GM18868 (cell line): ENCODE results near the gene POU4F3.
A peak's percentile ranks its signal among the peaks of the same experiment; 100 is the strongest.

Source experiments
- ATAC-seq: cut with Tn5 transposase; IDR thresholded peaks from one replicate; pipeline ENCODE4 v1.9.1; 2021; ENCODE audit warnings: mild to moderate bottlenecking, moderate library complexity; ENCODE audit not compliant: unreplicated experiment

POU4F3 gene

DNA sequence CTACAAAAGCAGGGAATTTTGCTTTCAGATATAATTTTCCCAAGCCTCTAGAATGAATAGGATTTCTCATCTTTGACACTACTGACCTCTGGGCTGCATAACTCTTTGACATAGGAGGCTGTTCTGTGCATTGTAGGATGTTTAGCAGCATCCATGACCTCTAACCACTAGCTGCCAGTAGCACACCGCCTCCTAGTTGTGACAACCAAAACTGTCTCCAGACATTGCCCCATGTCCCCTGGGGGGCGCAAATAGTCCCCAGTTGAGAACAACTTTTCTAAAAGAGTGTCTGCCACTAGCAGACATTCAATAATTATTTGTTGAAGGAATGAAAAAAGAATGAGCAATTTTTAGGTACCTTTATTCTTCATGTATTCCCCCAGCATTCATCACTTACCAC lies 51.8 kb downstream of the POU4F3 start:
- peak; percentile 47 for ATAC-seq
